CD4-positive, alpha-beta T cell (primary cell): ENCODE results near the gene CD200. TPM values are rescaled to one million over a fixed set of nuclear protein-coding genes. Genes with fewer than 3 reads are reported as not detected.

ENCODE experiments used
- ATAC-seq: fragments of 200-7000 bp; cut with Tn5 transposase; one replicate; pipeline ENCODE4 v1.10.0; 2022; ENCODE audit warnings: mild to moderate bottlenecking; ENCODE audit not compliant: poor library complexity
- CTCF ChIA-PET: fragments of 350-600 bp; sonication (Branson Sonifier 250); formaldehyde crosslinking; loops from one replicate; lab custom pipeline; 2021; ENCODE audit warnings: antibody characterized with exemption, inconsistent platforms; lab: Charles Lee
- POLR2A ChIA-PET: fragments of 350-600 bp; sonication (Branson Sonifier 250); formaldehyde crosslinking; loops from one replicate; lab custom pipeline; 2021; ENCODE audit warnings: antibody characterized with exemption, inconsistent platforms; lab: Charles Lee
- DNase-seq, 14 experiments: peaks; one replicate each; pipeline ENCODE4 v3.0.0-alpha.2; 2013 to 2020; ENCODE audit warnings: mixed read lengths in 2 of 14
- H3K27ac ChIP-seq, 2 donors: one replicate each; pipeline versions ENCODE4 v1.5.1 to v1.7.0; 2013; ENCODE audit warnings: low read length in 2 of 2, low read depth in 1 of 2, mild to moderate bottlenecking in 1 of 2
- H3K27me3 ChIP-seq, 2 experiments: 1 replicate in 1 of 2; 2 replicates in 1 of 2; pipeline versions ENCODE4 v1.6.1 to v1.7.0; 2013; ENCODE audit warnings: low read length in 2 of 2, control low read depth in 1 of 2, mild to moderate bottlenecking in 1 of 2, moderate library complexity in 1 of 2; ENCODE audit not compliant: insufficient read depth in 2 of 2, control insufficient read depth in 1 of 2
- H3K36me3 ChIP-seq: one replicate; pipeline ENCODE4 v1.6.1; 2013; ENCODE audit warnings: low read length, control low read depth; ENCODE audit not compliant: insufficient read depth
- H3K4me1 ChIP-seq: one replicate; pipeline ENCODE4 v1.6.1; 2013; ENCODE audit warnings: low read length, control low read depth; ENCODE audit not compliant: insufficient read depth
- H3K4me3 ChIP-seq: one replicate; pipeline ENCODE4 v1.5.1; 2013; ENCODE audit warnings: mild to moderate bottlenecking, low read length, moderate library complexity
- H3K9me3 ChIP-seq, 2 experiments: 1 replicate in 1 of 2; 2 replicates in 1 of 2; pipeline versions ENCODE4 v1.6.1 to v1.7.0; 2013; ENCODE audit warnings: low read length in 2 of 2, mild to moderate bottlenecking in 2 of 2, control low read depth in 1 of 2, moderate library complexity in 1 of 2; ENCODE audit not compliant: control insufficient read depth in 1 of 2, insufficient read depth in 1 of 2
- H3K27ac Mint-ChIP-seq: one replicate; pipeline ENCODE4 v1.8.0; 2020; ENCODE audit warnings: mixed read lengths
- H3K27me3 Mint-ChIP-seq: one replicate; pipeline ENCODE4 v1.8.0; 2021; ENCODE audit warnings: mixed read lengths
- H3K36me3 Mint-ChIP-seq: one replicate; pipeline ENCODE4 v1.8.0; 2021; ENCODE audit warnings: low read depth, mixed read lengths
- H3K4me1 Mint-ChIP-seq: one replicate; pipeline ENCODE4 v1.8.0; 2021; ENCODE audit warnings: low read depth, mixed read lengths
- H3K4me3 Mint-ChIP-seq: one replicate; pipeline ENCODE4 v1.8.0; 2020; ENCODE audit warnings: mild to moderate bottlenecking, mixed read lengths
- H3K9me3 Mint-ChIP-seq: one replicate; pipeline ENCODE4 v1.8.0; 2020; ENCODE audit warnings: mixed read lengths
- CTCF ChIP-seq: fragments of 200-600 bp; IDR thresholded peaks from one replicate; pipeline ENCODE4 v1.8.0; 2022; ENCODE audit warnings: antibody characterized with exemption, mild to moderate bottlenecking
- intact Hi-C, 2 experiments: fragments of 100-400 bp; cut with DNase I in 1 of 2; cut with micrococcal nuclease in 1 of 2; formaldehyde crosslinking; loops; one replicate each; pipeline versions ENCODE4 v1.15.1 to v1.9.0; 2023 to 2025; cut with DNase I, micrococcal nuclease
- total RNA-seq, 174 experiments: library from RNA in 2 of 174; stranded (reverse) in 2 of 174; gene quantifications; one replicate each; pipeline ENCODE4 v1.2.3 and lab custom pipeline; 2021 to 2026

The CD200 gene
- total RNA-seq, 2 experiments from 2014 or later = 5.2 to 6.9 TPM

- H3K36me3 ChIP-seq = no peaks in the 10 kb centered on the region
- TF ChIP-seq CTCF = no peak
- ATAC-seq (peak; percentile 43), DNase-seq (peak in 5 of 14 experiments; percentile 6 to 31 (median 21))
- ChIA-PET POLR2A (interaction anchor here (0.7 to 2.9 kb wide), 13 partner anchors 7 to 259 kb away, joined by 3 to 14 read pairs (median 3); partner anchors contain the start of genes ATG3, BTLA, CD200 and SLC35A5), CTCF (interaction anchor here (2.3 kb wide), 1 partner anchor 10 kb away, joined by 10 read pairs; the partner anchor contains the start of gene SLC9C1)
- H3K36me3 Mint-ChIP-seq = no peaks in the 10 kb centered on the region
- H3K4me1 Mint-ChIP-seq = peaks cover 8% of the 10 kb centered on the region
- H3K27ac Mint-ChIP-seq = no peak overlapping the region
- H3K27me3 Mint-ChIP-seq = no peaks in the 10 kb centered on the region
- H3K9me3 ChIP-seq = no peaks in the 10 kb centered on the region
- H3K4me1 ChIP-seq = peaks cover 26% of the 10 kb centered on the region
- no peaks in the 10 kb centered on the region for H3K27me3 ChIP-seq
- intact Hi-C loops = loop anchor here (5.0 to 10.0 kb wide), 2 partner anchors 168 to 181 kb away; partner anchors contain the start of gene GCSAM (in 1 of the 2)
- peak overlapping the region; percentile 60 for H3K4me3 ChIP-seq
- H3K9me3 Mint-ChIP-seq = no peaks in the 10 kb centered on the region
- H3K27ac ChIP-seq = no peak overlapping the region
- no peak overlapping the region for H3K4me3 Mint-ChIP-seq
These were observed 29.8 kb upstream of the CD200 start for GRCh38 chr3:112302881-112303763.

- POLR2A ChIA-PET = interaction anchor here (0.6 to 2.9 kb wide), 17 partner anchors 8 to 258 kb away, joined by 3 to 14 read pairs (median 3); partner anchors contain the start of genes ATG3, BTLA, CD200 and SLC35A5
- Mint-ChIP-seq H3K9me3 (no peaks in the 10 kb centered on the region), H3K27me3 (no peaks in the 10 kb centered on the region)
These were observed 29.1 kb upstream of the CD200 start for GRCh38 chr3:112303764-112304325.

More at GRCh38 chr3:112303764-112304325, 29.1 kb upstream of the CD200 start:
- Mint-ChIP-seq H3K4me1 (peaks cover 1% of the 10 kb centered on the region), H3K4me3 (no peak overlapping the region), H3K36me3 (no peaks in the 10 kb centered on the region), H3K27ac (no peak overlapping the region)
- CTCF ChIA-PET = interaction anchor here (1.1 to 2.3 kb wide), 2 partner anchors 10 to 19 kb away, joined by 3 to 10 read pairs; partner anchors contain the start of gene SLC9C1
- no peak for TF ChIP-seq CTCF
- intact Hi-C loops = loop anchor here (2.0 to 10.0 kb wide), 3 partner anchors 169 to 193 kb away; partner anchors contain the start of gene GCSAM (in 1 of the 2)
- Histone ChIP-seq H3K36me3 (no peaks in the 10 kb centered on the region), H3K27me3 (no peaks in the 10 kb centered on the region), H3K27ac (no peak overlapping the region), H3K4me1 (peaks cover 22% of the 10 kb centered on the region), H3K9me3 (no peaks in the 10 kb centered on the region), H3K4me3 (peak overlapping the region; percentile 60)
- ATAC-seq (peak; percentile 83), DNase-seq (peak in 8 of 14 experiments; percentile 8 to 52 (median 23))
